GM06990 (cell line): Measurements from ENCODE around the gene THAP5.
A peak's percentile ranks its signal among the peaks of the same experiment; 100 is the strongest.

Experiments
- DNase-seq: peaks from one replicate; pipeline ENCODE4 v3.0.0-alpha.2; 2011; ENCODE audit not compliant: insufficient read length; ENCODE audit errors: extremely low read depth
- H3K27me3 ChIP-seq: replicated peaks from 2 replicates; pipeline ENCODE4 v1.6.0; 2011; ENCODE audit warnings: low read length; ENCODE audit not compliant: control insufficient read depth, insufficient read depth
- H3K36me3 ChIP-seq: 2 replicates; pipeline ENCODE4 v1.5.1; 2011; ENCODE audit warnings: low read length; ENCODE audit not compliant: control insufficient read depth, insufficient read depth
- H3K4me3 ChIP-seq: replicated peaks from 2 replicates; pipeline ENCODE4 v1.5.1; 2011; ENCODE audit warnings: low read depth, mild to moderate bottlenecking, control low read depth, low read length
- CTCF ChIP-seq: IDR thresholded peaks from 2 replicates; pipeline ENCODE4 v1.5.1; 2011; ENCODE audit warnings: low read length, control low read depth, mild to moderate bottlenecking, inconsistent platforms; ENCODE audit not compliant: insufficient read depth, poor library complexity, severe bottlenecking

The THAP5 gene

GRCh38 chr7:108525985-108526767 lies 43.3 kb downstream of the THAP5 start, which contains the start of gene PNPLA8:
Gene PNPLA8 (minus strand): TSS chr7:108526135. CDS start chr7:108515491, 10,644 bp downstream.
- H3K4me3 ChIP-seq: peak within 1 kb of the TSS; percentile 78
- no peak for TF ChIP-seq CTCF
- peak; percentile 100 for DNase-seq
- no peaks in the 10 kb centered on the region for H3K36me3 ChIP-seq
- H3K27me3 ChIP-seq: no peaks in the 10 kb centered on the region

- no peaks in the 10 kb centered on the region for H3K27me3 ChIP-seq
- no peaks in the 10 kb centered on the region for H3K36me3 ChIP-seq
- no peak for TF ChIP-seq CTCF
- peak overlapping the region; percentile 78 for H3K4me3 ChIP-seq
- DNase-seq: no peak
Measured at GRCh38 chr7:108525327-108525984, 44.0 kb downstream of the THAP5 start.

- Histone ChIP-seq H3K27me3 (no peaks in the 10 kb centered on the region), H3K4me3 (no peak overlapping the region), H3K36me3 (no peaks in the 10 kb centered on the region)
- TF ChIP-seq CTCF: no peak
- DNase-seq: no peak
Measured at GRCh38 chr7:108522780-108523179, 46.7 kb downstream of the THAP5 start.

- Histone ChIP-seq H3K27me3 (no peaks in the 10 kb centered on the region), H3K4me3 (no peak overlapping the region), H3K36me3 (peaks cover 2% of the 10 kb centered on the region)
- TF ChIP-seq CTCF: no peak
- DNase-seq: no peak
Measured at GRCh38 chr7:108517951-108518350, 51.6 kb downstream of the THAP5 start.

- Histone ChIP-seq H3K4me3 (no peak overlapping the region), H3K36me3 (peaks cover 2% of the 10 kb centered on the region), H3K27me3 (no peaks in the 10 kb centered on the region)
- no peak for DNase-seq
- TF ChIP-seq CTCF: no peak
Measured at GRCh38 chr7:108515630-108516029, 53.9 kb downstream of the THAP5 start.
